OCI-LY7 (cell line): ENCODE results near the gene SLC8A1. TPM values are rescaled to one million over a fixed set of nuclear protein-coding genes. Genes with fewer than 3 reads are reported as not detected.

Experiments used
- BruUV-seq: library from RNA; stranded (reverse); fragments of 400-500 nt; replicated peaks from 2 replicates; lab custom pipeline; 2021; lab: Mats Ljungman, UMichigan
- CTCF ChIA-PET: fragments of 300-600 bp; sonication (Branson Sonifier 250); formaldehyde crosslinking; loops from one replicate; lab custom pipeline; 2022; ENCODE audit warnings: antibody characterized with exemption; ENCODE audit not compliant: unreplicated experiment; lab: Charles Lee
- POLR2A ChIA-PET: fragments of 300-600 bp; sonication (Branson Sonifier 250); formaldehyde crosslinking; loops from one replicate; lab custom pipeline; 2022; ENCODE audit warnings: antibody characterized with exemption; lab: Charles Lee
- DNase-seq: peaks from one replicate; pipeline ENCODE4 v3.0.0-alpha.2; 2015; ENCODE audit warnings: low spot score
- H2AFZ ChIP-seq: fragments of 200-600 bp; sonication (generic), shearing (Covaris generic); 2 replicates; pipeline ENCODE4 v1.6.1; 2014; ENCODE audit warnings: mild to moderate bottlenecking, antibody characterized with exemption, low read length, moderate library complexity
- H3K27ac ChIP-seq: fragments of 200-600 bp; sonication (generic); 2 replicates; pipeline ENCODE4 v1.5.1; 2014; ENCODE audit warnings: mixed run types, low read depth, mild to moderate bottlenecking, moderate library complexity, low read length, inconsistent platforms; ENCODE audit not compliant: poor library complexity, severe bottlenecking
- H3K36me3 ChIP-seq: fragments of 200-600 bp; sonication (generic); 2 replicates; pipeline ENCODE4 v1.6.1; 2014; ENCODE audit warnings: mild to moderate bottlenecking, antibody characterized with exemption, low read length, moderate library complexity, mixed read lengths; ENCODE audit not compliant: insufficient read depth
- H3K4me1 ChIP-seq: fragments of 200-600 bp; sonication (generic); 2 replicates; pipeline ENCODE4 v1.5.1; 2014; ENCODE audit warnings: mild to moderate bottlenecking, low read length; ENCODE audit not compliant: insufficient read depth, poor library complexity, severe bottlenecking
- H3K4me2 ChIP-seq: fragments of 200-600 bp; sonication (generic); 2 replicates; pipeline ENCODE4 v1.6.1; 2014; ENCODE audit warnings: mild to moderate bottlenecking, low read length
- H3K4me3 ChIP-seq: fragments of 200-600 bp; sonication (generic); 2 replicates; pipeline ENCODE4 v1.5.1; 2014; ENCODE audit warnings: mild to moderate bottlenecking, low read depth, low read length; ENCODE audit not compliant: poor library complexity, severe bottlenecking
- H3K79me2 ChIP-seq: fragments of 200-600 bp; sonication (generic); 2 replicates; pipeline ENCODE4 v1.6.1; 2016; ENCODE audit warnings: low read depth, mild to moderate bottlenecking, low read length, moderate library complexity, mixed read lengths; ENCODE audit not compliant: insufficient read depth
- H3K9me2 ChIP-seq: fragments of 200-600 bp; sonication (generic); 2 replicates; pipeline ENCODE4 v1.6.1; 2016; ENCODE audit warnings: mild to moderate bottlenecking, low read length, mixed read lengths; ENCODE audit not compliant: insufficient read depth
- H3K9me3 ChIP-seq: fragments of 200-600 bp; sonication (generic); 2 replicates; pipeline ENCODE4 v1.6.1; 2014; ENCODE audit warnings: mild to moderate bottlenecking, mixed run types, low read length, mixed read lengths
- H4K20me1 ChIP-seq: fragments of 200-600 bp; sonication (generic); 2 replicates; pipeline ENCODE4 v1.6.1; 2014; ENCODE audit warnings: mild to moderate bottlenecking, antibody characterized with exemption, low read length, moderate library complexity, mixed read lengths; ENCODE audit not compliant: insufficient read depth
- EZH2phosphoT487 ChIP-seq: fragments of 200-600 bp; sonication (generic); IDR thresholded peaks from 2 replicates; pipeline ENCODE4 v1.6.1; 2018; ENCODE audit warnings: low read depth, borderline replicate concordance, mild to moderate bottlenecking, mixed run types, antibody characterized with exemption, low read length, moderate library complexity, mixed read lengths
- intact Hi-C: fragments of 100-400 bp; cut with micrococcal nuclease; formaldehyde crosslinking; loops from one replicate; pipeline ENCODE4 v1.10.0; 2022; ENCODE audit not compliant: unreplicated experiment
- total RNA-seq, 2 experiments: library from RNA; depleted of rRNA in 1 of 2; stranded (reverse); fragments of >200 nt in 1 of 2; shearing (Covaris generic) in 1 of 2; gene quantifications; 2 replicates each; pipeline ENCODE4 v1.2.3, GENCODE V29; 2014 to 2022
- TF ChIP-seq, protein P1 (sequence below): fragments of 200-600 bp; sonication (generic); conservative IDR thresholded peaks from 2 replicates; pipeline ENCODE4 v1.5.1; 2014; ENCODE audit warnings: mild to moderate bottlenecking, antibody characterized with exemption, low read length, moderate library complexity, mixed read lengths

Gene SLC8A1
- total RNA-seq, 2 experiments from 2014 or later, result 3.6 to 7.3 TPM

DNA sequence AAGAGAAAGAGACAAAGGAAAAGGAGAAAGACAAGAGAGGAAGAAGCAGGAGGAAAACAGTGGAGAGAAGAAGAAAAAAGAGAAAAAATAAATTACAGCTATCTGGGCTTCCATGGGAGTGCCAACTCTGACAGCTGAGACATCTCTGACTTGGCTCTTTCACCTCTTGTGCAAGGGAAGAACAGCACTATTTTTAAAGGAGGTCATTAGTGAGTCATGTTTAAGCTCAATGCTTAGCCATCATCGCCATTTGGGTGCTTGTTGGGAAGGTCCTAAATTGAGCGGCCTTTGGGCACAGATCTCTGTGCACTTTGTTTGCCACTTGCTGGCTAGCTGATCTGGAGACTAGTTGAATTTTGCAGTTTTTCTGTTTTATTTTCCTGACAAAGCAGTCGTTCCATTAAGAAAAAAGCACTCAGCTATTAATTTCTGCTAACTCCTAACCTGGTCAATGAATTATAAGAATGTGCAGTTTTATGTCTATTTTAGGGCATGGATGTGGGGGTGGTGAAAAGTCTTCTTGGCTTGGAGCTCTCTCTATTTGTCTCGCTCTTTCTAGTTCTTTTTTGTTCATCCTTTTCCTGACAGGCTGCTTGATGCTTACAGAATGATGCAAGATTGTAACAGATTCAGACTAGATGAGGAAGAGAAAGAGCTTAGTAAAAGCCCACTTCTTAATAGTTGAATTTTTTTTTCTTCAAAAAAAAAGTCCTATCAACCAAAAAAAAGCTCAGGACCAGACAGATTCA lies 231.5 kb downstream of the SLC8A1 start:
- no peaks in the 10 kb centered on the region for H3K9me2 ChIP-seq
- H3K27ac ChIP-seq, result no peak overlapping the region
- CTCF ChIA-PET, result interaction anchor here (0.7 kb wide), 1 partner anchor 26 kb away, joined by 3 read pairs; no protein-coding TSS in a partner anchor
- H3K36me3 ChIP-seq, result no peaks in the 10 kb centered on the region
- H4K20me1 ChIP-seq, result no peaks in the 10 kb centered on the region
- H2AFZ ChIP-seq, result no peak overlapping the region
- H3K79me2 ChIP-seq, result no peaks in the 10 kb centered on the region
- intact Hi-C loops, result no loop called here
- no TSS peak for BruUV-seq
- no peak overlapping the region for H3K4me3 ChIP-seq
- no peaks in the 10 kb centered on the region for H3K9me3 ChIP-seq
- peaks cover 3% of the 10 kb centered on the region for H3K4me1 ChIP-seq
- POLR2A ChIA-PET, result interaction anchor here (0.7 to 1.2 kb wide), 8 partner anchors 10 to 1246 kb away, joined by 3 to 4 read pairs (median 3); no protein-coding TSS in a partner anchor
- DNase-seq, result no peak
- TF ChIP-seq, protein P1, sequence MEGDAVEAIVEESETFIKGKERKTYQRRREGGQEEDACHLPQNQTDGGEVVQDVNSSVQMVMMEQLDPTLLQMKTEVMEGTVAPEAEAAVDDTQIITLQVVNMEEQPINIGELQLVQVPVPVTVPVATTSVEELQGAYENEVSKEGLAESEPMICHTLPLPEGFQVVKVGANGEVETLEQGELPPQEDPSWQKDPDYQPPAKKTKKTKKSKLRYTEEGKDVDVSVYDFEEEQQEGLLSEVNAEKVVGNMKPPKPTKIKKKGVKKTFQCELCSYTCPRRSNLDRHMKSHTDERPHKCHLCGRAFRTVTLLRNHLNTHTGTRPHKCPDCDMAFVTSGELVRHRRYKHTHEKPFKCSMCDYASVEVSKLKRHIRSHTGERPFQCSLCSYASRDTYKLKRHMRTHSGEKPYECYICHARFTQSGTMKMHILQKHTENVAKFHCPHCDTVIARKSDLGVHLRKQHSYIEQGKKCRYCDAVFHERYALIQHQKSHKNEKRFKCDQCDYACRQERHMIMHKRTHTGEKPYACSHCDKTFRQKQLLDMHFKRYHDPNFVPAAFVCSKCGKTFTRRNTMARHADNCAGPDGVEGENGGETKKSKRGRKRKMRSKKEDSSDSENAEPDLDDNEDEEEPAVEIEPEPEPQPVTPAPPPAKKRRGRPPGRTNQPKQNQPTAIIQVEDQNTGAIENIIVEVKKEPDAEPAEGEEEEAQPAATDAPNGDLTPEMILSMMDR, result no peak
- TF ChIP-seq EZH2phosphoT487, result no peak
- no peak overlapping the region for H3K4me2 ChIP-seq

DNA sequence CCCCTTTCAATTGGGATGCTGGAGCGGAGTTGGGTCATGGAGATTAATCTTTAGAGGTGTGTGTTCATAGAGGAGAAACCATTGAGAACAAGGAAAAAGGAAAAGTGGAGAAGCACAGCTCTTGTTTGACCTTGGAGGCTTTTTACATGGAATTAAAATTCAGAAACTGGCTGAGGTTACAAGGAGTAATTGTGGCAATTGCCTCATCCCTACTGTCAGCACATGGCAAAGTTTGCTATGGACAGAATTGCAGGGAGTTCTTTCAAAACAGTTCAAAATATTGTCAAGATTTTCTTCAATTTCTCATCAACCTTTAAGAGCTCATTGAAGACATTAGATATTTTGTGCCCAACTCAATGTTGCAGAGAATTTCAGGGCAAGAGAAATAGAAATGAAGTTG lies 232.7 kb downstream of the SLC8A1 start:
- Histone ChIP-seq H3K4me3 (no peak overlapping the region), H4K20me1 (no peaks in the 10 kb centered on the region), H3K9me2 (no peaks in the 10 kb centered on the region), H3K79me2 (no peaks in the 10 kb centered on the region), H3K27ac (no peak overlapping the region), H3K9me3 (no peaks in the 10 kb centered on the region), H2AFZ (no peak overlapping the region), H3K4me1 (peaks cover 3% of the 10 kb centered on the region), H3K4me2 (no peak overlapping the region), H3K36me3 (no peaks in the 10 kb centered on the region)
- TF ChIP-seq, protein P1, result no peak
- TF ChIP-seq EZH2phosphoT487, result no peak
- BruUV-seq, result no TSS peak
- intact Hi-C loops, result loop anchor here (10.0 kb wide), 1 partner anchor 336 kb away; no protein-coding TSS in a partner anchor
- ChIA-PET POLR2A (interaction anchor here (1.0 to 1.2 kb wide), 2 partner anchors 10 to 42 kb away, joined by 3 to 4 read pairs; no protein-coding TSS in a partner anchor), CTCF (no interaction called here)
- DNase-seq, result no peak

DNA sequence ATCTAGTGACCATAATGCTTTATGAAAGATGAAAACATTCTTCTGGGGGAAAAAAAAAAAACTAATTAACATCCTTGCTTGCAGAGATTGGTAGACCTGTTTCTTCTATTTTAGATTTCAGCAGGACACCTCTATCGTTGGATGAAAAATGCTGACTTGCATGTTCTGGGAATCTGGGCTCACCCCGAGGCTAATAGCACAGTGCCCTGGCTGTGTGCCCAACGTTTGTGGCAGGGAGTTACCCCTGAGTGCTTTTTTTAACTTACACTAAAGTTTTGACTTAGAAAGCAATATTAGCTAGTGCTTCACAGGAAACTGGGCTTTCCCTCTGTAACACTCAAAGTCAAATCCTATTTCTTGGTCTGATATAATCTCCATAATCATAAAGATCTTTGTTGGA lies 233.2 kb downstream of the SLC8A1 start:
- Histone ChIP-seq H3K4me2 (no peak overlapping the region), H3K27ac (no peak overlapping the region), H2AFZ (no peak overlapping the region), H3K9me2 (no peaks in the 10 kb centered on the region), H4K20me1 (no peaks in the 10 kb centered on the region), H3K4me3 (no peak overlapping the region), H3K79me2 (no peaks in the 10 kb centered on the region), H3K9me3 (no peaks in the 10 kb centered on the region), H3K4me1 (peaks cover 3% of the 10 kb centered on the region), H3K36me3 (no peaks in the 10 kb centered on the region)
- ChIA-PET POLR2A (interaction anchor here (0.8 to 1.0 kb wide), 2 partner anchors 8 to 10 kb away, joined by 3 to 4 read pairs; no protein-coding TSS in a partner anchor), CTCF (no interaction called here)
- DNase-seq, result no peak
- intact Hi-C loops, result loop anchor here (10.0 kb wide), 1 partner anchor 336 kb away; no protein-coding TSS in a partner anchor
- no peak for TF ChIP-seq EZH2phosphoT487
- TF ChIP-seq, protein P1, result no peak
- BruUV-seq, result no TSS peak
